ENCODE measurements around the gene THAP7. TPM values are rescaled to one million over a fixed set of nuclear protein-coding genes. Genes with fewer than 3 reads are reported as not detected.

The THAP7 gene
- total and polyA plus RNA-seq, 2 of the 4 experiments (the other 2 are of a cell fraction): 14.2 to 19.8 TPM

DNA sequence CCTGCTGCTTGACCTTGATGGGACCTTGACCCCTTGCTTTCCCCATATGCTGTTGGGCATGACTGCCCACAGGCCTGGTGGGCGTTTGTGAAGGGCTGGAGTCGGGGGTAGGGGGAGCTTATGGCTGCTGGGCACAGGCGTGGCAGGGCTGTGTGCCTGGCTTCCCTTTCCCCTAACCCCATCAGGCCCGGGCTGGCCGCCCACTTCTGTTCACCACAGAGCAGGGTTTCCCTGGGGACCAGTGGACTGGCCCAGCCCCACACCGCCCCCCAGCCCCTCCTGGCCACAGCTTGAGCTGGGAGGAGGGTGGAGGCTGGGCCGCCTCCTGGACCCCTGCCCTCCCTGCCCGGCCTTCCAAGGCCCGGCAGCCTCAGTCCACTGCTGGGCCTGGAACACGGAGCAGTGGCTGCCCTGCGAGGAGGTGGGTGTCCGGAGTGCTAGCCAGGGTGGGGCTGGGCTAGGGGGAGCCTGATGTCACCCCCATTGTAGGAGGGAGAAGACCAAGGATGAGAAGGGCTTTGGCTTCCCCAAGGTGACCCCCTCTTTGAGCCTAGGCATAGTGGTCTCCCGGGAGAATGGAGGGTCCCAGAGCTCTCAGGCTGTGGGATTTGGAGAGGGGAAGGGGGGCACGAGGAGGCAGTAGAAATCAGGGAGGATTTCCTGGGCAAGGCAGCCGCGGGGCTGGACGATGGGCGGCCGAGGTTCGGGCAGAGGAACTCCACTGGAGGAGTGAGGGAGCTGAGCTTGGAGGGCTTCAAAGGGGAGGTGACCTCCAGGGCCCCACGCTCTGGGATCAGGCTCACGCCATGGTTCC lies 34.8 kb downstream of the THAP7 start, which contains the start of gene AIFM3:
Gene AIFM3, plus strand, starts transcription at position 373 of the 814 bp plus-strand sequence. CDS start 690 bp downstream, outside the sequence.
- Histone ChIP-seq H2BK20ac (ENCODE audit: low read depth, low read length) (no peak within 1 kb of the TSS), H3K23ac (ENCODE audit: low read depth, low read length) (no peak within 1 kb of the TSS), H3K18ac (ENCODE audit: low read depth, low read length) (no peak within 1 kb of the TSS), H2BK5ac (ENCODE audit: low read depth, low read length, poor library complexity, severe bottlenecking) (no peak within 1 kb of the TSS), H4K91ac (ENCODE audit: insufficient read depth, low read depth, low read length) (no peak within 1 kb of the TSS), H4K8ac (ENCODE audit: low read depth in 2 of 2, low read length in 2 of 2) (no peak within 1 kb of the TSS), H3K56ac (ENCODE audit: extremely low read depth, insufficient read depth, low read length) (no peak within 1 kb of the TSS), H3K27ac (ENCODE audit: insufficient read depth, low read length) (no peak within 1 kb of the TSS), H2AK5ac (ENCODE audit: low read depth, low read length) (no peak within 1 kb of the TSS), H3K4me1 (ENCODE audit: control insufficient read depth, insufficient read depth, low read length) (no peaks in the 10 kb centered on the region), H3K79me1 (ENCODE audit: low read depth in 1 of 2, low read length in 2 of 2) (no peaks in the 10 kb centered on the region), H3K27me3 (ENCODE audit: control insufficient read depth, insufficient read depth, low read length) (peaks cover 41% of the 10 kb centered on the region), H3K36me3 (ENCODE audit: control insufficient read depth, insufficient read depth, low read length) (no peaks in the 10 kb centered on the region), H3K9me3 (ENCODE audit: control insufficient read depth, insufficient read depth, low read length) (no peaks in the 10 kb centered on the region), H3K4me2 (ENCODE audit: low read depth, low read length) (no peak within 1 kb of the TSS), H2BK15ac (ENCODE audit: low read depth, low read length) (no peak within 1 kb of the TSS), H3K4ac (ENCODE audit: low read depth, low read length) (no peak within 1 kb of the TSS), H3K9ac (ENCODE audit: low read depth, low read length) (no peak within 1 kb of the TSS), H3K9me1 (ENCODE audit: insufficient read depth, low read length) (no peaks in the 10 kb centered on the region), H2AK9ac (replicated peaks; ENCODE audit: low read depth, low read length, poor library complexity) (peak within 1 kb of the TSS; percentile 47), H4K5ac (ENCODE audit: low read depth, low read length) (no peak within 1 kb of the TSS), H2BK120ac (ENCODE audit: low read depth, low read length) (no peak within 1 kb of the TSS), H3K4me3 (ENCODE audit: insufficient read depth, low read depth, low read length) (no peak within 1 kb of the TSS), H2AFZ (replicated peaks; ENCODE audit: low read length, poor library complexity) (peak within 1 kb of the TSS; percentile 27), H3K14ac (replicated peaks; ENCODE audit: low read depth, low read length) (no peak within 1 kb of the TSS), H4K20me1 (ENCODE audit: insufficient read depth, low read length) (no peaks in the 10 kb centered on the region)
- no peak for DNase-seq
- POLR2A ChIA-PET (ENCODE audit: unreplicated experiment): no interaction called here
- ATAC-seq (ENCODE audit: low read depth): no peak
- CTCF ChIA-PET: no interaction called here
- TF ChIP-seq RAD21 (IDR thresholded peaks at IDR 0.05; ENCODE audit: low read length) (no peak), FOS (IDR thresholded peaks at IDR 0.05; ENCODE audit: low read depth, low read length) (no peak), MXI1 (IDR thresholded peaks at IDR 0.05; ENCODE audit: borderline replicate concordance, low read depth, low read length) (no peak), MAFK (IDR thresholded peaks at IDR 0.05; ENCODE audit: low read depth, low read length) (no peak), SMC3 (IDR thresholded peaks at IDR 0.05; ENCODE audit: low read depth, low read length) (no peak)
- TF ChIP-seq, protein P1, sequence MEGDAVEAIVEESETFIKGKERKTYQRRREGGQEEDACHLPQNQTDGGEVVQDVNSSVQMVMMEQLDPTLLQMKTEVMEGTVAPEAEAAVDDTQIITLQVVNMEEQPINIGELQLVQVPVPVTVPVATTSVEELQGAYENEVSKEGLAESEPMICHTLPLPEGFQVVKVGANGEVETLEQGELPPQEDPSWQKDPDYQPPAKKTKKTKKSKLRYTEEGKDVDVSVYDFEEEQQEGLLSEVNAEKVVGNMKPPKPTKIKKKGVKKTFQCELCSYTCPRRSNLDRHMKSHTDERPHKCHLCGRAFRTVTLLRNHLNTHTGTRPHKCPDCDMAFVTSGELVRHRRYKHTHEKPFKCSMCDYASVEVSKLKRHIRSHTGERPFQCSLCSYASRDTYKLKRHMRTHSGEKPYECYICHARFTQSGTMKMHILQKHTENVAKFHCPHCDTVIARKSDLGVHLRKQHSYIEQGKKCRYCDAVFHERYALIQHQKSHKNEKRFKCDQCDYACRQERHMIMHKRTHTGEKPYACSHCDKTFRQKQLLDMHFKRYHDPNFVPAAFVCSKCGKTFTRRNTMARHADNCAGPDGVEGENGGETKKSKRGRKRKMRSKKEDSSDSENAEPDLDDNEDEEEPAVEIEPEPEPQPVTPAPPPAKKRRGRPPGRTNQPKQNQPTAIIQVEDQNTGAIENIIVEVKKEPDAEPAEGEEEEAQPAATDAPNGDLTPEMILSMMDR (conservative IDR thresholded peaks at IDR 0.05; ENCODE audit: low read depth, low read length): no peak
- BruUV-seq (replicated peaks): no TSS peak
- in situ Hi-C loops (cut with MboI; ENCODE audit: low sequenced_read_pairs): no loop called here
- dilution Hi-C loops (cut with HindIII; ENCODE audit: low sequenced_read_pairs, unreplicated experiment): no loop called here
- WGBS, 2 experiments (ENCODE audit: extremely low coverage in 2 of 2, insufficient read length in 1 of 2): 68% methylated on average over 4 of the region's 22 CpGs; no CpG with 5 or more reads in 1 of the 2 experiments
- intact Hi-C loops (cut with micrococcal nuclease): no loop called here
